Gastrocnemius medialis (tissue), 4 donors: ENCODE data around the gene FBXL14. TPM values are rescaled to one million over a fixed set of nuclear protein-coding genes. Genes with fewer than 3 reads are reported as not detected.
"Not testable (repeated sequence)": the region's sequence is repeated elsewhere in the genome, so short reads cannot be mapped to it uniquely, and the experiment has no call there.

ENCODE experiments used
- ATAC-seq, 2 donors: fragments of 150-250 bp; one replicate each; pipeline ENCODE4 v1.9.1; 2016
- DNase-seq, 2 donors: peaks; one replicate each; pipeline ENCODE4 v3.0.0-alpha.2; 2019
- H3K27ac ChIP-seq, 4 donors: fragments of 200-600 bp; sonication (generic); 1 replicate in 1 of 4; 2 replicates in 3 of 4; pipeline ENCODE4 v1.5.1; 2016 to 2018; ENCODE audit warnings: mild to moderate bottlenecking in 2 of 4, moderate library complexity in 1 of 4
- H3K27me3 ChIP-seq, 3 donors: fragments of 200-600 bp; sonication (generic) in 2 of 3; 1 replicate in 1 of 3; 2 replicates in 2 of 3; pipeline versions ENCODE4 v1.5.1 to v1.6.0; 2016 to 2019; ENCODE audit warnings: mild to moderate bottlenecking in 1 of 3, moderate library complexity in 1 of 3
- H3K36me3 ChIP-seq, 2 donors: fragments of 200-600 bp; sonication (generic) in 1 of 2; one replicate each; pipeline ENCODE4 v1.5.1; 2017 to 2018
- H3K4me1 ChIP-seq, 2 donors: fragments of 200-600 bp; sonication (generic) in 1 of 2; one replicate each; pipeline ENCODE4 v1.5.1; 2016 to 2017; ENCODE audit warnings: mild to moderate bottlenecking in 2 of 2
- H3K4me3 ChIP-seq, 4 donors: fragments of 200-600 bp; sonication (generic) in 3 of 4; 1 replicate in 1 of 4; 2 replicates in 3 of 4; pipeline ENCODE4 v1.5.1; 2016 to 2019; ENCODE audit warnings: mild to moderate bottlenecking in 2 of 4
- H3K9me3 ChIP-seq, 3 donors: fragments of 200-600 bp; sonication (generic) in 2 of 3; 1 replicate in 1 of 3; 2 replicates in 2 of 3; pipeline ENCODE4 v1.5.1; 2016 to 2019
- CTCF ChIP-seq, 5 experiments: fragments of 450-650 bp in 3 of 5; fragments of 200-600 bp in 2 of 5; sonication (generic) in 2 of 5; IDR thresholded peaks in 4 of 5; conservative IDR thresholded peaks in 1 of 5; 1 replicate in 4 of 5; 2 replicates in 1 of 5; pipeline ENCODE4 v1.5.1; 2016 to 2019; ENCODE audit warnings: antibody characterized with exemption in 5 of 5, mild to moderate bottlenecking in 3 of 5, moderate library complexity in 3 of 5
- POLR2A ChIP-seq, 2 donors: fragments of 450-650 bp; IDR thresholded peaks; one replicate each; pipeline ENCODE4 v1.6.1; 2017; ENCODE audit warnings: antibody characterized with exemption in 2 of 2, mild to moderate bottlenecking in 2 of 2, moderate library complexity in 2 of 2
- in situ Hi-C, 4 donors: fragments of 200-750 bp; cut with MboI; loops; one replicate each; pipeline versions ENCODE4 v1.15.0 to v1.8.0; 2017; ENCODE audit warnings: low sequenced_read_pairs in 4 of 4
- intact Hi-C: fragments of 100-400 bp; cut with DNase I; formaldehyde crosslinking; loops from one replicate; pipeline ENCODE4 v1.15.1; 2023; ENCODE audit warnings: low total_unique reads
- total RNA-seq, 4 donors: library from RNA; depleted of rRNA; stranded (reverse); fragments of >200 nt; gene quantifications; one replicate each; pipeline versions ENCODE4 v1.1.0 to v1.2.3, GENCODE V29; 2016

The FBXL14 gene
- total RNA-seq, 4 donors from 2014 or later: 5.8 to 11.5 (median 7.4) TPM

- no peaks in the 10 kb centered on the region for H3K4me1 ChIP-seq
- no peak for ATAC-seq
- H3K9me3 ChIP-seq: peaks cover 0 to 6% (median 0%) of the 10 kb centered on the region in 3 donors
- DNase-seq: no peak
- no peaks in the 10 kb centered on the region for H3K36me3 ChIP-seq
- intact Hi-C loops: no loop called here
- no peak overlapping the region for H3K4me3 ChIP-seq
- in situ Hi-C loops: no loop called here
- H3K27ac ChIP-seq: no peak overlapping the region
- TF ChIP-seq POLR2A (IDR thresholded peaks at IDR 0.05): no peak
- TF ChIP-seq CTCF (IDR thresholded peaks at IDR 0.05 in 4 of 5, conservative IDR thresholded peaks at IDR 0.05 in 1 of 5): no peak
- peaks cover 0 to 2% (median 0%) of the 10 kb centered on the region in 3 donors for H3K27me3 ChIP-seq
Observed at GRCh38 chr12:1560704-1561103, 33.7 kb downstream of the FBXL14 start.

DNA sequence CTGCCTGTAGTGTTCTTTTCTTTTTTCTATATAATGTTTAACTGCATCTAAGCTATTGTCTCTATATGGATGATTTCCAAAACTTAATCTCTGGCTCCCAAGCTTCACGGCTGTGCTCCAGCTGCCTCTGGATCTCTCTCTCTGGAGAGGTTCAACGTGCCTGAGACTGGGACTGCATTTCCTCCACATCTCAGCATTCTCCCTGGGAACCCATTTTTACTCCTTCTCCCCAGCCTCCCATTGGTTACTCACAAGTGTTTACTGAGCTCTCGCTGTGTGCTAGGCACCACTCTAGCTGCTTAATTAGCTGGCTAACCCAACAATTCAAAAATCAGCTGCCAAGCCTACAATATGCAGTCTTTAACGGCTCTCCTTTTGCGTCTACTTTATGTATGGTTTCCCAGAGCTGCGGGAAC, 34.7 kb downstream of the FBXL14 start:
- intact Hi-C loops (no loop called here), in situ Hi-C loops (no loop called here)
- no peaks in the 10 kb centered on the region for H3K4me1 ChIP-seq
- H3K9me3 ChIP-seq: peaks cover 0 to 6% (median 0%) of the 10 kb centered on the region in 3 donors
- DNase-seq (no peak), ATAC-seq (no peak)
- no peak overlapping the region for H3K4me3 ChIP-seq
- TF ChIP-seq POLR2A (IDR thresholded peaks at IDR 0.05) (no peak), CTCF (IDR thresholded peaks at IDR 0.05 in 4 of 5, conservative IDR thresholded peaks at IDR 0.05 in 1 of 5) (no peak)
- H3K27ac ChIP-seq: no peak overlapping the region
- no peaks in the 10 kb centered on the region for H3K36me3 ChIP-seq
- H3K27me3 ChIP-seq: peaks cover 0 to 2% (median 0%) of the 10 kb centered on the region in 3 donors

DNA sequence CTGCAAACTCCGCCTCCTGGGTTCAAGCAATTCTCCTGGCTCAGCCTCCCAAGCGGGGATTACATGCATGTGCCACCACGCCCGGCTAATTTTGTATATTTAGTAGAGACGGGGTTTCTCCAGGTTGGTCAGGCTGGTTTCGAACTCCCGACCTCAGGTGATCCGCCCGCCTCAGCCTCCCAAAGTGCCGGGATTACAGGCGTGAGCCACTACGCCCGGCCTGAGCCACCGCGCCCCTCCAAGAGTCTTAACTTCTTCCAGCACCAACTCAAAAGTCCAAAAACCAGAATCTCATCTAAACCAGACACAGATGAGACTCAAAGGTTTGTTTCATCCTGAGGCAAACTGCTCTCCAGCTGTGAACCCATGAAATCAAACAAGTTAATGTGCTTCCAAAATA, 36.3 kb downstream of the FBXL14 start:
- in situ Hi-C loops, H3K27me3 ChIP-seq, intact Hi-C loops: not testable (repeated sequence)

GRCh38 chr12:1553987-1554982, 40.1 kb downstream of the FBXL14 start:
- no peak for ATAC-seq
- Histone ChIP-seq H3K4me3 (no peak overlapping the region), H3K27me3 (peaks cover 0 to 7% (median 4%) of the 10 kb centered on the region in 3 donors), H3K27ac (no peak overlapping the region), H3K9me3 (peaks cover 0 to 6% (median 0%) of the 10 kb centered on the region in 3 donors), H3K36me3 (no peaks in the 10 kb centered on the region), H3K4me1 (no peaks in the 10 kb centered on the region)
- TF ChIP-seq POLR2A (IDR thresholded peaks at IDR 0.05) (no peak), CTCF (IDR thresholded peaks at IDR 0.05 in 4 of 5, conservative IDR thresholded peaks at IDR 0.05 in 1 of 5) (no peak)
- no peak for DNase-seq
- intact Hi-C loops (no loop called here), in situ Hi-C loops (no loop called here)

More for the DNA sequence above, 36.3 kb downstream of the FBXL14 start:
- H3K4me3 ChIP-seq, H3K9me3 ChIP-seq, DNase-seq, H3K36me3 ChIP-seq, H3K27ac ChIP-seq, H3K4me1 ChIP-seq, ATAC-seq: not testable (repeated sequence)

DNA sequence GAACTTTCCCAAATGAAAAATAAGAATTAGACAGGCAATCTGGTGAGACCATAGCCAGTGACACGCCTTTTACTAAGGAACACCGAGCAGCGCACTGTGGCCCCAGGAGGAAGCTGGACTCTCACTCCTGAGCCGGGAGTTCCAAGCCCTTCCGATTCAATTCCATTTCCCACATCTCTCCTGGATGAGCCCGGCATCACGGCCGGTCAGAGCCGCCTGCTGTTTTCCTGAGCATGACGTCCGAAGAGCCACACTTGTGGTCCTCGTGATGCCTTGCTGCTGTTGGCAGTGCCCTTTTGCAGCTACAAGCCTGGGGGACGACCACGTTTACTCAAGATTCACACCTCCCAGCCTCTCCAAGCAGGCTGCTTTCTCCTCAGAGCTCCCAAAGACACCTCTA, 40.8 kb downstream of the FBXL14 start:
- DNase-seq (no peak), ATAC-seq (no peak)
- Histone ChIP-seq H3K4me1 (no peaks in the 10 kb centered on the region), H3K9me3 (peaks cover 0 to 6% (median 0%) of the 10 kb centered on the region in 3 donors), H3K36me3 (no peaks in the 10 kb centered on the region), H3K4me3 (no peak overlapping the region), H3K27me3 (peaks cover 0 to 7% (median 4%) of the 10 kb centered on the region in 3 donors), H3K27ac (no peak overlapping the region)
- in situ Hi-C loops: no loop called here
- TF ChIP-seq CTCF (IDR thresholded peaks at IDR 0.05 in 4 of 5, conservative IDR thresholded peaks at IDR 0.05 in 1 of 5) (no peak), POLR2A (IDR thresholded peaks at IDR 0.05) (no peak)
- intact Hi-C loops: no loop called here
